Gastrocnemius medialis (tissue), 4 donors: Measurements from ENCODE around the gene TESK2. TPM values are rescaled to one million over a fixed set of nuclear protein-coding genes. Genes with fewer than 3 reads are reported as not detected.

Experiments used
- ATAC-seq, 2 donors: fragments of 150-250 bp; one replicate each; pipeline ENCODE4 v1.9.1; 2016
- DNase-seq, 2 donors: peaks; one replicate each; pipeline ENCODE4 v3.0.0-alpha.2; 2019
- H3K27ac ChIP-seq, 4 donors: fragments of 200-600 bp; sonication (generic); 1 replicate in 1 of 4; 2 replicates in 3 of 4; pipeline ENCODE4 v1.5.1; 2016 to 2018; ENCODE audit warnings: mild to moderate bottlenecking in 2 of 4, moderate library complexity in 1 of 4
- H3K27me3 ChIP-seq, 3 donors: fragments of 200-600 bp; sonication (generic) in 2 of 3; 1 replicate in 1 of 3; 2 replicates in 2 of 3; pipeline versions ENCODE4 v1.5.1 to v1.6.0; 2016 to 2019; ENCODE audit warnings: mild to moderate bottlenecking in 1 of 3, moderate library complexity in 1 of 3
- H3K36me3 ChIP-seq, 2 donors: fragments of 200-600 bp; sonication (generic) in 1 of 2; one replicate each; pipeline ENCODE4 v1.5.1; 2017 to 2018
- H3K4me1 ChIP-seq, 2 donors: fragments of 200-600 bp; sonication (generic) in 1 of 2; one replicate each; pipeline ENCODE4 v1.5.1; 2016 to 2017; ENCODE audit warnings: mild to moderate bottlenecking in 2 of 2
- H3K4me3 ChIP-seq, 4 donors: fragments of 200-600 bp; sonication (generic) in 3 of 4; 1 replicate in 1 of 4; 2 replicates in 3 of 4; pipeline ENCODE4 v1.5.1; 2016 to 2019; ENCODE audit warnings: mild to moderate bottlenecking in 2 of 4
- H3K9me3 ChIP-seq, 3 donors: fragments of 200-600 bp; sonication (generic) in 2 of 3; 1 replicate in 1 of 3; 2 replicates in 2 of 3; pipeline ENCODE4 v1.5.1; 2016 to 2019
- CTCF ChIP-seq, 5 experiments: fragments of 450-650 bp in 3 of 5; fragments of 200-600 bp in 2 of 5; sonication (generic) in 2 of 5; IDR thresholded peaks in 4 of 5; conservative IDR thresholded peaks in 1 of 5; 1 replicate in 4 of 5; 2 replicates in 1 of 5; pipeline ENCODE4 v1.5.1; 2016 to 2019; ENCODE audit warnings: antibody characterized with exemption in 5 of 5, mild to moderate bottlenecking in 3 of 5, moderate library complexity in 3 of 5
- POLR2A ChIP-seq, 2 donors: fragments of 450-650 bp; IDR thresholded peaks; one replicate each; pipeline ENCODE4 v1.6.1; 2017; ENCODE audit warnings: antibody characterized with exemption in 2 of 2, mild to moderate bottlenecking in 2 of 2, moderate library complexity in 2 of 2
- in situ Hi-C, 4 donors: fragments of 200-750 bp; cut with MboI; loops; one replicate each; pipeline versions ENCODE4 v1.15.0 to v1.8.0; 2017; ENCODE audit warnings: low sequenced_read_pairs in 4 of 4
- intact Hi-C: fragments of 100-400 bp; cut with DNase I; formaldehyde crosslinking; loops from one replicate; pipeline ENCODE4 v1.15.1; 2023; ENCODE audit warnings: low total_unique reads
- total RNA-seq, 4 donors: library from RNA; depleted of rRNA; stranded (reverse); fragments of >200 nt; gene quantifications; one replicate each; pipeline versions ENCODE4 v1.1.0 to v1.2.3, GENCODE V29; 2016

TESK2 gene
- total RNA-seq, 4 donors from 2014 or later: 3.4 to 5.8 (median 4.5) TPM

- peaks cover 3% of the 10 kb centered on the region in 2 donors for H3K4me1 ChIP-seq
- DNase-seq: no peak
- no peak for ATAC-seq
- intact Hi-C loops (no loop called here), in situ Hi-C loops (no loop called here)
- no peak overlapping the region for H3K27ac ChIP-seq
- no peak overlapping the region for H3K4me3 ChIP-seq
- H3K36me3 ChIP-seq: no peaks in the 10 kb centered on the region
- no peaks in the 10 kb centered on the region for H3K9me3 ChIP-seq
- TF ChIP-seq CTCF (IDR thresholded peaks at IDR 0.05 in 4 of 5, conservative IDR thresholded peaks at IDR 0.05 in 1 of 5) (no peak), POLR2A (IDR thresholded peaks at IDR 0.05) (no peak)
- no peaks in the 10 kb centered on the region for H3K27me3 ChIP-seq
Observed at GRCh38 chr1:45381243-45381642, 109.7 kb downstream of the TESK2 start.

- TF ChIP-seq CTCF (IDR thresholded peaks at IDR 0.05 in 4 of 5, conservative IDR thresholded peaks at IDR 0.05 in 1 of 5): no peak
- TF ChIP-seq POLR2A (IDR thresholded peaks at IDR 0.05): no peak
- peaks cover 7 to 8% of the 10 kb centered on the region in 2 donors for H3K4me1 ChIP-seq
- DNase-seq (no peak), ATAC-seq (no peak)
- no peak overlapping the region for H3K4me3 ChIP-seq
- no peaks in the 10 kb centered on the region for H3K36me3 ChIP-seq
- in situ Hi-C loops (no loop called here), intact Hi-C loops (no loop called here)
- no peaks in the 10 kb centered on the region for H3K9me3 ChIP-seq
- H3K27ac ChIP-seq: no peak overlapping the region
- no peaks in the 10 kb centered on the region for H3K27me3 ChIP-seq
Observed at GRCh38 chr1:45380730-45381129, 110.2 kb downstream of the TESK2 start.

- Histone ChIP-seq H3K4me1 (peaks cover 8 to 10% of the 10 kb centered on the region in 2 donors), H3K36me3 (no peaks in the 10 kb centered on the region), H3K27ac (no peak overlapping the region), H3K4me3 (no peak overlapping the region), H3K27me3 (no peaks in the 10 kb centered on the region), H3K9me3 (no peaks in the 10 kb centered on the region)
- intact Hi-C loops (no loop called here), in situ Hi-C loops (no loop called here)
- ATAC-seq: no peak
- no peak for DNase-seq
- TF ChIP-seq POLR2A (IDR thresholded peaks at IDR 0.05) (no peak), CTCF (IDR thresholded peaks at IDR 0.05 in 4 of 5, conservative IDR thresholded peaks at IDR 0.05 in 1 of 5) (no peak)
Observed at GRCh38 chr1:45380125-45380524, 110.8 kb downstream of the TESK2 start.

GRCh38 chr1:45379524-45379923 is 111.4 kb downstream of the TESK2 start:
- TF ChIP-seq CTCF (IDR thresholded peaks at IDR 0.05 in 4 of 5, conservative IDR thresholded peaks at IDR 0.05 in 1 of 5) (no peak), POLR2A (IDR thresholded peaks at IDR 0.05) (no peak)
- H3K36me3 ChIP-seq: no peaks in the 10 kb centered on the region
- no peaks in the 10 kb centered on the region for H3K9me3 ChIP-seq
- peaks cover 8 to 10% of the 10 kb centered on the region in 2 donors for H3K4me1 ChIP-seq
- H3K4me3 ChIP-seq: no peak overlapping the region
- DNase-seq (no peak), ATAC-seq (no peak)
- H3K27ac ChIP-seq: no peak overlapping the region
- in situ Hi-C loops: no loop called here
- intact Hi-C loops: no loop called here
- H3K27me3 ChIP-seq: no peaks in the 10 kb centered on the region

GRCh38 chr1:45378184-45378583 is 112.8 kb downstream of the TESK2 start:
- Histone ChIP-seq H3K27ac (no peak overlapping the region), H3K4me3 (no peak overlapping the region), H3K27me3 (no peaks in the 10 kb centered on the region), H3K4me1 (peaks cover 8 to 10% of the 10 kb centered on the region in 2 donors), H3K36me3 (no peaks in the 10 kb centered on the region), H3K9me3 (no peaks in the 10 kb centered on the region)
- no peak for TF ChIP-seq POLR2A (IDR thresholded peaks at IDR 0.05)
- no peak for ATAC-seq
- in situ Hi-C loops (no loop called here), intact Hi-C loops (no loop called here)
- DNase-seq: no peak
